Keratinocyte (primary cell): ENCODE results near the gene EFCAB8. TPM values are rescaled to one million over a fixed set of nuclear protein-coding genes. Genes with fewer than 3 reads are reported as not detected.

Experiments
- DNase-seq: peaks from one replicate; pipeline ENCODE4 v3.0.0-alpha.2; 2011; ENCODE audit warnings: low read depth, missing footprints, low spot score
- FAIRE-seq: peaks from 2 replicates; lab custom pipeline; 2011; peaks lifted over from hg19 to GRCh38; lab: Jason Lieb, UNC
- H2AFZ ChIP-seq: 2 replicates; pipeline ENCODE4 v1.6.0; 2012; ENCODE audit warnings: low read length, control low read depth, inconsistent platforms; ENCODE audit not compliant: control insufficient read depth
- H3K27ac ChIP-seq: 2 replicates; pipeline ENCODE4 v1.5.1; 2011; ENCODE audit warnings: low read length; ENCODE audit not compliant: control insufficient read depth, insufficient read depth
- H3K27me3 ChIP-seq: 3 replicates; pipeline ENCODE4 v1.6.0; 2011; ENCODE audit warnings: low read length; ENCODE audit not compliant: control insufficient read depth, insufficient read depth; ENCODE audit errors: extremely low read depth
- H3K36me3 ChIP-seq, 2 experiments: 2 replicates in 1 of 2; 3 replicates in 1 of 2; pipeline ENCODE4 v1.5.1; 2011; ENCODE audit warnings: low read length in 2 of 2, mild to moderate bottlenecking in 1 of 2; ENCODE audit not compliant: control insufficient read depth in 2 of 2, insufficient read depth in 2 of 2; ENCODE audit errors: extremely low read depth in 1 of 2
- H3K4me1 ChIP-seq: 3 replicates; pipeline ENCODE4 v1.5.1; 2011; ENCODE audit warnings: low read length; ENCODE audit not compliant: control insufficient read depth, insufficient read depth; ENCODE audit errors: extremely low read depth
- H3K4me2 ChIP-seq: 3 replicates; pipeline ENCODE4 v1.6.0; 2011; ENCODE audit warnings: low read depth, low read length; ENCODE audit not compliant: control insufficient read depth, insufficient read depth; ENCODE audit errors: extremely low read depth
- H3K4me3 ChIP-seq, 3 experiments: fragments of 200-600 bp in 1 of 3; sonication (generic) in 1 of 3; 2 replicates in 2 of 3; 3 replicates in 1 of 3; pipeline ENCODE4 v1.5.1; 2011 to 2016; ENCODE audit warnings: low read length in 3 of 3, mild to moderate bottlenecking in 3 of 3, control low read depth in 2 of 3, inconsistent platforms in 1 of 3, low read depth in 1 of 3, mixed read lengths in 1 of 3, mixed run types in 1 of 3, moderate library complexity in 1 of 3; ENCODE audit not compliant: control insufficient read depth in 2 of 3, insufficient read depth in 2 of 3; ENCODE audit errors: extremely low read depth in 1 of 3
- H3K79me2 ChIP-seq: 2 replicates; pipeline ENCODE4 v1.6.0; 2012; ENCODE audit warnings: low read length; ENCODE audit not compliant: control insufficient read depth, insufficient read depth
- H3K9ac ChIP-seq: 3 replicates; pipeline ENCODE4 v1.6.0; 2011; ENCODE audit warnings: low read length; ENCODE audit not compliant: control insufficient read depth, insufficient read depth; ENCODE audit errors: extremely low read depth
- H3K9me1 ChIP-seq: 3 replicates; pipeline ENCODE4 v1.6.0; 2011; ENCODE audit warnings: low read length; ENCODE audit not compliant: control insufficient read depth, insufficient read depth; ENCODE audit errors: extremely low read depth
- H3K9me3 ChIP-seq: 2 replicates; pipeline ENCODE4 v1.5.1; 2012; ENCODE audit warnings: low read depth, low read length; ENCODE audit not compliant: control insufficient read depth
- H4K20me1 ChIP-seq: 3 replicates; pipeline ENCODE4 v1.6.0; 2011; ENCODE audit warnings: low read length; ENCODE audit not compliant: control insufficient read depth, insufficient read depth; ENCODE audit errors: extremely low read depth
- CTCF ChIP-seq, 3 experiments: IDR thresholded peaks in 1 of 3; conservative IDR thresholded peaks in 1 of 3; optimal IDR thresholded peaks in 1 of 3; 2 replicates in 2 of 3; 3 replicates in 1 of 3; pipeline versions ENCODE3 to v1.5.1; 2011; ENCODE audit warnings: low read length in 3 of 3, mild to moderate bottlenecking in 3 of 3, moderate library complexity in 2 of 3, control low read depth in 1 of 3, inconsistent platforms in 1 of 3; ENCODE audit not compliant: insufficient read depth in 2 of 3; ENCODE audit errors: extremely low read depth in 1 of 3
- EZH2 ChIP-seq: IDR thresholded peaks from one replicate; pipeline ENCODE4 v1.6.1; 2012; ENCODE audit warnings: inconsistent platforms, mild to moderate bottlenecking, low read length, moderate library complexity
- dilution Hi-C: fragments of 300-500 bp; cut with MboI; formaldehyde crosslinking; loops from one replicate; pipeline ENCODE4 v1.7.0; 2020; ENCODE audit warnings: low sequenced_read_pairs; ENCODE audit not compliant: extremely low pct_ligation_motif_present
- polyA plus RNA-seq, 5 experiments: library from polyadenylated mRNA; depleted of rRNA in 3 of 5; stranded (reverse) in 3 of 5; stranded (forward) in 1 of 5; unstranded in 1 of 5; fragments of >200 nt; gene quantifications; 1 replicate in 1 of 5; 2 replicates in 3 of 5; 3 replicates in 1 of 5; pipeline versions ENCODE4 v1.2.1 to v1.2.3, GENCODE V29; 2011 to 2012; ENCODE audit warnings: missing spikeins in 2 of 5, low read depth in 1 of 5, low replicate concordance in 1 of 5

Gene EFCAB8
- polyA plus RNA-seq, 1 donor (not counting 4 experiments of a cell fraction or from before 2014, with no cell fraction given): 0.03 TPM

GRCh38 chr20:32988008-32988407 is 129.3 kb downstream of the EFCAB8 start:
- no peaks in the 10 kb centered on the region for H3K4me1 ChIP-seq
- no peaks in the 10 kb centered on the region for H3K9me3 ChIP-seq
- FAIRE-seq: no peak

GRCh38 chr20:32989507-32990283 is 131.0 kb downstream of the EFCAB8 start:
- Histone ChIP-seq H3K27ac (no peak overlapping the region), H4K20me1 (no peaks in the 10 kb centered on the region), H2AFZ (no peak overlapping the region), H3K9me3 (no peaks in the 10 kb centered on the region), H3K4me3 (no peak overlapping the region), H3K27me3 (no peaks in the 10 kb centered on the region), H3K9me1 (no peaks in the 10 kb centered on the region), H3K9ac (no peak overlapping the region), H3K4me2 (no peak overlapping the region), H3K79me2 (no peaks in the 10 kb centered on the region), H3K4me1 (no peaks in the 10 kb centered on the region), H3K36me3 (no peaks in the 10 kb centered on the region)
- FAIRE-seq: no peak
- TF ChIP-seq CTCF (optimal IDR thresholded peaks at IDR 0.05 in 1 of 3, IDR thresholded peaks at IDR 0.05 in 1 of 3, conservative IDR thresholded peaks at IDR 0.05 in 1 of 3; ENCODE audit: extremely low read depth in 1 of 3, insufficient read depth in 2 of 3, low read length in 3 of 3) (no peak), EZH2 (no peak)
- dilution Hi-C loops: no loop called here
- no peak for DNase-seq

More at GRCh38 chr20:32988008-32988407, 129.3 kb downstream of the EFCAB8 start:
- no peaks in the 10 kb centered on the region for H4K20me1 ChIP-seq
- H3K4me3 ChIP-seq: no peak overlapping the region
- H3K9ac ChIP-seq: no peak overlapping the region
- no peak overlapping the region for H3K27ac ChIP-seq
- H3K4me2 ChIP-seq: no peak overlapping the region
- TF ChIP-seq CTCF (optimal IDR thresholded peaks at IDR 0.05 in 1 of 3, IDR thresholded peaks at IDR 0.05 in 1 of 3, conservative IDR thresholded peaks at IDR 0.05 in 1 of 3; ENCODE audit: extremely low read depth in 1 of 3, insufficient read depth in 2 of 3, low read length in 3 of 3) (no peak), EZH2 (no peak)
- H3K9me1 ChIP-seq: no peaks in the 10 kb centered on the region
- H3K36me3 ChIP-seq: no peaks in the 10 kb centered on the region
- H2AFZ ChIP-seq: no peak overlapping the region
- H3K79me2 ChIP-seq: no peaks in the 10 kb centered on the region
- dilution Hi-C loops: no loop called here
- no peak for DNase-seq
- no peaks in the 10 kb centered on the region for H3K27me3 ChIP-seq
